Right cardiac atrium (tissue), 5 donors: ENCODE measurements around the gene GRB10. TPM values are rescaled to one million over a fixed set of nuclear protein-coding genes. Genes with fewer than 3 reads are reported as not detected.

Experiments
- ATAC-seq, 2 donors: fragments of 200-7000 bp; cut with Tn5 transposase; one replicate each; pipeline versions ENCODE4 v1.8.0 to v1.9.1; 2020; ENCODE audit warnings: moderate library complexity in 2 of 2, mild to moderate bottlenecking in 1 of 2
- DNase-seq, 3 donors: peaks; one replicate each; pipeline ENCODE4 v3.0.0-alpha.2; 2020
- H3K27ac ChIP-seq: one replicate; pipeline ENCODE4 v1.5.1; 2013; ENCODE audit warnings: mild to moderate bottlenecking, low read length, control low read depth, moderate library complexity
- H3K27me3 ChIP-seq: one replicate; pipeline ENCODE4 v1.6.1; 2013; ENCODE audit not compliant: control insufficient read depth, insufficient read depth
- H3K4me1 ChIP-seq: one replicate; pipeline ENCODE4 v1.6.1; 2013; ENCODE audit warnings: low read length; ENCODE audit not compliant: control insufficient read depth, insufficient read depth
- H3K4me3 ChIP-seq: one replicate; pipeline ENCODE4 v1.5.1; 2013; ENCODE audit warnings: low read length, control low read depth
- H3K9me3 ChIP-seq: one replicate; pipeline ENCODE4 v1.6.1; 2013; ENCODE audit warnings: low read length; ENCODE audit not compliant: control insufficient read depth
- WGBS: extraction: QIAGEN DNeasy Blood & Tissue Kit; methylation state at CpG from one replicate; pipeline ENCODE4 v1.1.7; 2013; 5-methylcytosine and 5-hydroxymethylcytosine counted together
- intact Hi-C, 4 donors: fragments of 100-400 bp; cut with DNase I; formaldehyde crosslinking; loops; one replicate each; pipeline versions ENCODE4 v1.11.0 to v1.14.0; 2022 to 2023
- long read RNA-seq, 4 donors: library from polyadenylated mRNA; unstranded; transcript quantifications; one replicate each; pipeline ENCODE4 v2.0.0, GENCODE V29; 2020 to 2021
- polyA plus RNA-seq: library from polyadenylated mRNA; stranded (reverse); fragments of 200-250 nt; gene quantifications from one replicate; pipeline ENCODE4 v1.2.3, GENCODE V29; 2013
- total RNA-seq, 4 donors: library from RNA; stranded (reverse); fragmentation: NEBNext Ultra II Directional; extraction: Animal tissue kit (Norgen Biotek cat#: 25700); gene quantifications; one replicate each; pipeline ENCODE4 v1.2.1, GENCODE V29; 2021
- donor health status: healthy with polysubstance abuse.
- donor health status: DM: no; HTN: yes; CAD: no.
- donor health status: DM: no; HTN: no; CAD: no.
- donor health status: DM: no; HTN: yes; CAD: no; lungs with severe emphysema.
- donor health status: DM: yes; HTN: yes; CAD: no.

The GRB10 gene
- total RNA-seq, result 10 to 100 TPM; 52.0 to 86.0 (median 63.9) TPM
- polyA plus RNA-seq, result 35.2 TPM
- long read RNA-seq, donor 1, full-length matches to known transcripts, result 13 of 78 reads
- long read RNA-seq, donor 1, partial matches to known transcripts, result 10 of 78 reads
- long read RNA-seq, donor 1, other reads (novel, unspliced or antisense), result 55 of 78 reads
- long read RNA-seq, donor 2, full-length matches to known transcripts, result 7 of 35 reads
- long read RNA-seq, donor 2, partial matches to known transcripts, result 1 of 35 reads
- long read RNA-seq, donor 2, other reads (novel, unspliced or antisense), result 27 of 35 reads
- long read RNA-seq, donor 3, full-length matches to known transcripts, result 1 of 36 reads
- long read RNA-seq, donor 3, partial matches to known transcripts, result 12 of 36 reads
- long read RNA-seq, donor 3, other reads (novel, unspliced or antisense), result 23 of 36 reads
- long read RNA-seq, donor 4, full-length matches to known transcripts, result 5 of 37 reads
- long read RNA-seq, donor 4, partial matches to known transcripts, result 3 of 37 reads
- long read RNA-seq, donor 4, other reads (novel, unspliced or antisense), result 29 of 37 reads

- H3K4me1 ChIP-seq, result peaks cover 20% of the 10 kb centered on the region
- peak; percentile 52 to 82 (median 80) for DNase-seq
- peak within 1 kb of the TSS; percentile 50 for H3K4me3 ChIP-seq
- no peak within 1 kb of the TSS for H3K27ac ChIP-seq
- intact Hi-C loops, result loop anchor here in 3 of 4 donors (10.0 kb wide), 2 partner anchors 282 to 362 kb away; no protein-coding TSS in a partner anchor
- 49% methylated on average over 95 of the region's 95 CpGs for WGBS
- no peaks in the 10 kb centered on the region for H3K27me3 ChIP-seq
- ATAC-seq, result peak; percentile 75 to 85
- no peaks in the 10 kb centered on the region for H3K9me3 ChIP-seq
Measured at GRCh38 chr7:50782375-50783208, at the start of gene GRB10. Gene GRB10, minus strand, starts transcription at chr7:50782896. Its CDS starts 50,574 bp downstream, at chr7:50732322.

GRCh38 chr7:50828801-50829200 lies 46.1 kb upstream of the GRB10 start:
- ATAC-seq (no peak), DNase-seq (no peak)
- H3K9me3 ChIP-seq, result no peaks in the 10 kb centered on the region
- intact Hi-C loops, result no loop called here
- no peak overlapping the region for H3K4me3 ChIP-seq
- H3K4me1 ChIP-seq, result peaks cover 3% of the 10 kb centered on the region
- no peak overlapping the region for H3K27ac ChIP-seq
- no peaks in the 10 kb centered on the region for H3K27me3 ChIP-seq
- 85% methylated on average over 2 of the region's 2 CpGs for WGBS

GRCh38 chr7:50828116-50828515 lies 45.4 kb upstream of the GRB10 start:
- no peaks in the 10 kb centered on the region for H3K27me3 ChIP-seq
- ATAC-seq (no peak), DNase-seq (no peak)
- H3K27ac ChIP-seq, result no peak overlapping the region
- no peak overlapping the region for H3K4me3 ChIP-seq
- peaks cover 3% of the 10 kb centered on the region for H3K4me1 ChIP-seq
- H3K9me3 ChIP-seq, result no peaks in the 10 kb centered on the region
- intact Hi-C loops, result no loop called here
- WGBS, result 96% methylated on average over 3 of the region's 3 CpGs

GRCh38 chr7:50827281-50827680 lies 44.6 kb upstream of the GRB10 start:
- ATAC-seq, result no peak
- Histone ChIP-seq H3K9me3 (no peaks in the 10 kb centered on the region), H3K27me3 (no peaks in the 10 kb centered on the region), H3K4me3 (no peak overlapping the region), H3K4me1 (peaks cover 3% of the 10 kb centered on the region), H3K27ac (no peak overlapping the region)
- no peak for DNase-seq
- intact Hi-C loops, result no loop called here

- ATAC-seq, result peak; percentile 38 to 91
- DNase-seq, result no peak
- no peak overlapping the region for H3K4me3 ChIP-seq
- WGBS, result 67% methylated on average over 8 of the region's 8 CpGs
- no peak overlapping the region for H3K27ac ChIP-seq
- H3K4me1 ChIP-seq, result peaks cover 3% of the 10 kb centered on the region
- no peaks in the 10 kb centered on the region for H3K27me3 ChIP-seq
- no peaks in the 10 kb centered on the region for H3K9me3 ChIP-seq
- intact Hi-C loops, result no loop called here
Measured at GRCh38 chr7:50826371-50827172, 43.9 kb upstream of the GRB10 start.

- no peaks in the 10 kb centered on the region for H3K9me3 ChIP-seq
- peaks cover 7% of the 10 kb centered on the region for H3K4me1 ChIP-seq
- intact Hi-C loops, result no loop called here
- H3K27ac ChIP-seq, result no peak overlapping the region
- no peak for ATAC-seq
- 93% methylated on average over 7 of the region's 7 CpGs for WGBS
- no peak for DNase-seq
- H3K4me3 ChIP-seq, result no peak overlapping the region
- H3K27me3 ChIP-seq, result no peaks in the 10 kb centered on the region
Measured at GRCh38 chr7:50825465-50825864, 42.8 kb upstream of the GRB10 start.

- ATAC-seq (no peak), DNase-seq (no peak)
- H3K27me3 ChIP-seq, result no peaks in the 10 kb centered on the region
- intact Hi-C loops, result no loop called here
- H3K27ac ChIP-seq, result no peak overlapping the region
- peaks cover 7% of the 10 kb centered on the region for H3K4me1 ChIP-seq
- no peak overlapping the region for H3K4me3 ChIP-seq
- H3K9me3 ChIP-seq, result no peaks in the 10 kb centered on the region
- 93% methylated on average over 4 of the region's 4 CpGs for WGBS
Measured at GRCh38 chr7:50824882-50825281, 42.2 kb upstream of the GRB10 start.

GRCh38 chr7:50822706-50823105 lies 40.0 kb upstream of the GRB10 start:
- H3K9me3 ChIP-seq, result no peaks in the 10 kb centered on the region
- peaks cover 7% of the 10 kb centered on the region for H3K4me1 ChIP-seq
- no peaks in the 10 kb centered on the region for H3K27me3 ChIP-seq
- DNase-seq (no peak), ATAC-seq (no peak)
- intact Hi-C loops, result no loop called here
- H3K27ac ChIP-seq, result no peak overlapping the region
- no peak overlapping the region for H3K4me3 ChIP-seq
- 83% methylated on average over 5 of the region's 5 CpGs for WGBS

- WGBS, result 77% methylated on average over 5 of the region's 5 CpGs
- no peak for DNase-seq
- Histone ChIP-seq H3K27me3 (no peaks in the 10 kb centered on the region), H3K4me3 (no peak overlapping the region), H3K4me1 (peaks cover 4% of the 10 kb centered on the region), H3K27ac (no peak overlapping the region), H3K9me3 (no peaks in the 10 kb centered on the region)
- no peak for ATAC-seq
- intact Hi-C loops, result no loop called here
Measured at GRCh38 chr7:50822110-50822509, 39.4 kb upstream of the GRB10 start.

GRCh38 chr7:50821457-50822008 lies 38.8 kb upstream of the GRB10 start:
- ATAC-seq (peak; percentile 60 to 73), DNase-seq (no peak)
- H3K9me3 ChIP-seq, result no peaks in the 10 kb centered on the region
- intact Hi-C loops, result no loop called here
- H3K27me3 ChIP-seq, result no peaks in the 10 kb centered on the region
- 41% methylated on average over 11 of the region's 11 CpGs for WGBS
- no peak overlapping the region for H3K4me3 ChIP-seq
- no peak overlapping the region for H3K27ac ChIP-seq
- peaks cover 4% of the 10 kb centered on the region for H3K4me1 ChIP-seq
